K562 (cell line): ENCODE measurements around the gene HRG. TPM values are rescaled to one million over a fixed set of nuclear protein-coding genes. Genes with fewer than 3 reads are reported as not detected.

Experiments
- ATAC-seq: fragments of 200-7000 bp; cut with Tn5 transposase; 3 replicates; pipeline ENCODE4 v1.9.1; 2020; ENCODE audit warnings: moderate library complexity
- BruUV-seq: library from RNA; stranded (reverse); fragments of 400-500 nt; replicated peaks from 2 replicates; lab custom pipeline; 2021; lab: Mats Ljungman, UMichigan
- CTCF ChIA-PET: fragments of 300-600 bp; formaldehyde crosslinking; extraction: SDS; loops from one replicate; lab custom pipeline; 2021; ENCODE audit warnings: low intra/inter-chr PET ratio; lab: Yijun Ruan, JAX
- POLR2A ChIA-PET: fragments of 300-600, 350-650 bp; sonication (Branson Sonifier 250); formaldehyde crosslinking; extraction: SDS; loops from one replicate; lab custom pipeline; 2021; ENCODE audit warnings: antibody characterized with exemption, inconsistent platforms; lab: Yijun Ruan, JAX
- DNase-seq, 4 experiments: peaks; one replicate each; pipeline versions ENCODE4 v3.0.0 to v3.0.0-alpha.2; 2011 to 2018; ENCODE audit warnings: low spot score in 3 of 4, mixed read lengths in 3 of 4; ENCODE audit errors: extremely low read depth in 1 of 4
- FAIRE-seq: peaks from 2 replicates; lab custom pipeline; 2011; peaks lifted over from hg19 to GRCh38; lab: Jason Lieb, UNC
- H2AFZ ChIP-seq: 2 replicates; pipeline ENCODE4 v1.6.0; 2011; ENCODE audit warnings: low read depth, low read length, control low read depth, inconsistent platforms
- H3K27ac ChIP-seq: fragments of 200-600 bp; 3 replicates; pipeline ENCODE4 v1.8.0; 2011; ENCODE audit warnings: low read depth, mild to moderate bottlenecking, control low read depth, inconsistent platforms, low read length, moderate library complexity, mixed read lengths; ENCODE audit errors: extremely low read depth
- H3K27me3 ChIP-seq, 2 experiments: fragments of 300-600 bp in 1 of 2; 2 replicates in 1 of 2; 3 replicates in 1 of 2; pipeline versions ENCODE4 v1.6.0 to v1.8.0; 2011; ENCODE audit warnings: inconsistent platforms in 2 of 2, low read length in 2 of 2, mild to moderate bottlenecking in 1 of 2, mixed read lengths in 1 of 2, moderate library complexity in 1 of 2; ENCODE audit not compliant: control insufficient read depth in 2 of 2, insufficient read depth in 2 of 2
- H3K36me3 ChIP-seq: fragments of 300-600 bp; 3 replicates; pipeline ENCODE4 v1.8.0; 2011; ENCODE audit warnings: mild to moderate bottlenecking, low read length, inconsistent platforms; ENCODE audit not compliant: control insufficient read depth, insufficient read depth
- H3K4me1 ChIP-seq, 2 experiments: fragments of 200-600 bp in 1 of 2; replicated peaks in 1 of 2; 2 replicates in 1 of 2; 3 replicates in 1 of 2; pipeline versions ENCODE4 v1.5.1 to v1.8.0; 2011; ENCODE audit warnings: inconsistent platforms in 2 of 2, low read length in 2 of 2, mild to moderate bottlenecking in 1 of 2, mixed read lengths in 1 of 2, moderate library complexity in 1 of 2; ENCODE audit not compliant: control insufficient read depth in 2 of 2, insufficient read depth in 2 of 2
- H3K4me2 ChIP-seq: 2 replicates; pipeline ENCODE4 v1.6.1; 2011; ENCODE audit warnings: low read length, control low read depth, inconsistent platforms, mixed read lengths; ENCODE audit not compliant: insufficient read depth
- H3K4me3 ChIP-seq: fragments of 200-600 bp; sonication (generic), shearing (Covaris generic); 2 replicates; pipeline ENCODE4 v1.5.1; 2016; ENCODE audit warnings: control low read depth, inconsistent platforms
- H3K79me2 ChIP-seq: fragments of 200-600 bp; 3 replicates; pipeline ENCODE4 v1.8.0; 2011; ENCODE audit warnings: low read length, inconsistent platforms; ENCODE audit not compliant: control insufficient read depth, insufficient read depth
- H3K9ac ChIP-seq, 2 experiments: 2 replicates each; pipeline versions ENCODE4 v1.6.0 to v1.6.1; 2011; ENCODE audit warnings: low read depth in 2 of 2, low read length in 2 of 2, control low read depth in 1 of 2, inconsistent platforms in 1 of 2, mild to moderate bottlenecking in 1 of 2, mixed read lengths in 1 of 2; ENCODE audit not compliant: insufficient read depth in 1 of 2
- H3K9me1 ChIP-seq: one replicate; pipeline ENCODE4 v1.6.0; 2011; ENCODE audit warnings: inconsistent platforms, mild to moderate bottlenecking, low read length, moderate library complexity; ENCODE audit not compliant: control insufficient read depth, insufficient read depth
- H3K9me3 ChIP-seq: replicated peaks from 2 replicates; pipeline ENCODE4 v1.5.1; 2011; ENCODE audit warnings: low read depth, low read length, inconsistent platforms; ENCODE audit not compliant: control insufficient read depth, insufficient read depth
- H4K20me1 ChIP-seq: replicated peaks from 2 replicates; pipeline ENCODE4 v1.6.1; 2011; ENCODE audit warnings: low read length, inconsistent platforms, mixed read lengths; ENCODE audit not compliant: control insufficient read depth, insufficient read depth
- CTCF ChIP-seq, 3 experiments: IDR thresholded peaks in 2 of 3; conservative IDR thresholded peaks in 1 of 3; 2 replicates each; pipeline ENCODE4 v1.5.1; 2011 to 2012; ENCODE audit warnings: low read length in 3 of 3, mild to moderate bottlenecking in 3 of 3, control low read depth in 2 of 3, improper control_type of control experiment in 1 of 3, inconsistent platforms in 1 of 3, low read depth in 1 of 3, mixed read lengths in 1 of 3, moderate library complexity in 1 of 3; ENCODE audit not compliant: insufficient read depth in 2 of 3
- RAD21 ChIP-seq, 2 experiments: fragments of 250-450 bp in 1 of 2; fragments of 450-650 bp in 1 of 2; sonication (Bioruptor Pico) in 1 of 2; formaldehyde crosslinking in 1 of 2; IDR thresholded peaks in 1 of 2; conservative IDR thresholded peaks in 1 of 2; 2 replicates each; pipeline versions ENCODE4 v1.4.0 to v1.8.0; 2020 to 2022; ENCODE audit warnings: mild to moderate bottlenecking in 2 of 2, moderate library complexity in 1 of 2
- SIN3B ChIP-seq: fragments of 450-650 bp; IDR thresholded peaks from 2 replicates; pipeline ENCODE4 v1.6.1; 2017; ENCODE audit warnings: low read depth, mild to moderate bottlenecking, moderate library complexity
- SMC3 ChIP-seq: conservative IDR thresholded peaks from 2 replicates; pipeline ENCODE4 v1.6.1; 2011; ENCODE audit warnings: low read depth, low read length, improper control_type of control experiment; ENCODE audit not compliant: insufficient read depth
- WGBS: fragments of 100-300 bp; shearing (Covaris generic); methylation state at CpG from one replicate; pipeline ENCODE4 v1.1.6; 2016; ENCODE audit warnings: low coverage, mixed read lengths; ENCODE audit not compliant: insufficient coverage; ENCODE audit errors: missing lambda C conversion rate; 5-methylcytosine and 5-hydroxymethylcytosine counted together
- in situ Hi-C: fragments of 300-500 bp; cut with MboI; formaldehyde crosslinking; loops from 4 replicates; pipeline ENCODE4 v1.15.0; 2018; ENCODE audit warnings: inconsistent platforms, mixed read lengths
- intact Hi-C: fragments of 100-400 bp; cut with micrococcal nuclease; formaldehyde crosslinking; loops from 2 replicates; pipeline ENCODE4 v1.14.2; 2022
- polyA plus RNA-seq, 8 experiments: library from polyadenylated mRNA; depleted of rRNA in 4 of 8; stranded (reverse) in 5 of 8; unstranded in 3 of 8; fragments of >200 nt; fragmentation: Nextera tagmentation in 2 of 8; fragmentation: Illumina TruSeq in 1 of 8; extraction: Ambion mirVana in 2 of 8; extraction: Trizol in 1 of 8; gene quantifications; 2 replicates each; pipeline versions ENCODE4 v1.2.1 to v1.2.3, GENCODE V29; 2011 to 2014; ENCODE audit warnings: inconsistent platforms in 1 of 8, missing spikeins in 1 of 8
- total RNA-seq, 7 experiments: library from RNA; depleted of rRNA in 6 of 7; stranded (reverse); fragments of >200 nt in 6 of 7; fragmentation: Illumina TruSeq in 2 of 7; extraction: Trizol in 2 of 7; gene quantifications; 2 replicates each; pipeline versions ENCODE4 v1.2.1 to v1.2.3, GENCODE V29; 2011 to 2021; ENCODE audit warnings: low replicate concordance in 1 of 7

Gene HRG
- total and polyA plus RNA-seq, 9 of the 15 experiments (the other 6 are each of a cell fraction or from before 2014, with no cell fraction given) = not detected

- ChIA-PET POLR2A (interaction anchor here (0.8 to 3.8 kb wide), 2 partner anchors 46 to 61 kb away, joined by 3 to 14 read pairs; partner anchors contain the start of gene EIF4A2), CTCF (no interaction called here)
- Histone ChIP-seq H3K27ac (no peak overlapping the region), H3K4me3 (no peak overlapping the region), H3K9me3 (no peaks in the 10 kb centered on the region), H2AFZ (no peak overlapping the region), H4K20me1 (no peaks in the 10 kb centered on the region; the same call in 1 of the 2 replicates), H3K4me2 (no peak overlapping the region), H3K36me3 (no peaks in the 10 kb centered on the region), H3K4me1 (no peaks in the 10 kb centered on the region; a peak in 1 of 5 replicates), H3K9me1 (no peaks in the 10 kb centered on the region), H3K79me2 (no peaks in the 10 kb centered on the region), H3K27me3 (peaks cover 6 to 15% of the 10 kb centered on the region in 2 experiments; a peak in 4 of 5 replicates), H3K9ac (no peak overlapping the region)
- BruUV-seq = no TSS peak
- peak in 2 of 4 experiments; percentile 24 for DNase-seq
- in situ Hi-C loops (no loop called here), intact Hi-C loops (no loop called here)
- peak; percentile 84 for ATAC-seq
- FAIRE-seq = peak; percentile 65
- TF ChIP-seq RAD21 (CRISPR knock-in tag; conservative IDR thresholded peaks at IDR 0.05 in 1 of 2, IDR thresholded peaks at IDR 0.05 in 1 of 2) (peak in 1 of 2 experiments; percentile 54; a peak in 3 of 4 replicates), SIN3B (no peak), SMC3 (0 out of 2 replicates have a peak, but pooled peaks have one; percentile 13), CTCF (IDR thresholded peaks at IDR 0.05 in 2 of 3, conservative IDR thresholded peaks at IDR 0.05 in 1 of 3; ENCODE audit: insufficient read depth in 2 of 3, low read depth in 1 of 3, low read length in 3 of 3) (peak; percentile 28 to 45 (median 31); a peak in 3 of 6 replicates)
- 15% methylated on average over 6 of the region's 7 CpGs for WGBS
These were observed 56.6 kb downstream of the HRG start for GRCh38 chr3:186722457-186722856.
